Ramos (cell line): ENCODE measurements around the gene PPP1R27.
"Not testable (repeated sequence)": the region's sequence is repeated elsewhere in the genome, so short reads cannot be mapped to it uniquely, and the experiment has no call there.

Experiments
- in situ Hi-C: fragments of 300-500 bp; cut with MboI; formaldehyde crosslinking; loops from one replicate; pipeline ENCODE4 v1.14.3; 2022; ENCODE audit warnings: low sequenced_read_pairs; ENCODE audit not compliant: unreplicated experiment

PPP1R27 gene

GRCh38 chr17:81842725-81843504, 8.1 kb upstream of the PPP1R27 start:
- in situ Hi-C loops = no loop called here

DNA sequence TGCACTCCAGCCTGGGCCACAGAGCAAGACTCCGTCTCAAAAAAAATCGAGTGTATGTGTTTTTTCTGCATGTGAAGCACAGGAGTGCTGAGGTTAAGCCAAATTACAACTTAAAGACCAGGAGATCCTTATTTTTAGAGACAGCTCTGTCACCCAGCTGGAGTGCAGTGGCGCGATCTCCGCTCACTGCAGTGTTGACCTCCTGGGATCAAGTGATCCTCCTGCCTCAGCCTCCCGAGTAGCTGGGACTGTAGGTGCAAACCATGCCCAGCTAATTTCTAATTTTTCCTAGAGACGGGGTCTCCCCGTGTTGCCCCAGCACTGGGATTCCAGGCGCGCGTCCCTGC, 7.5 kb upstream of the PPP1R27 start:
- in situ Hi-C loops = no loop called here

- in situ Hi-C loops = no loop called here
Observed at GRCh38 chr17:81841866-81842265, 7.0 kb upstream of the PPP1R27 start.

DNA sequence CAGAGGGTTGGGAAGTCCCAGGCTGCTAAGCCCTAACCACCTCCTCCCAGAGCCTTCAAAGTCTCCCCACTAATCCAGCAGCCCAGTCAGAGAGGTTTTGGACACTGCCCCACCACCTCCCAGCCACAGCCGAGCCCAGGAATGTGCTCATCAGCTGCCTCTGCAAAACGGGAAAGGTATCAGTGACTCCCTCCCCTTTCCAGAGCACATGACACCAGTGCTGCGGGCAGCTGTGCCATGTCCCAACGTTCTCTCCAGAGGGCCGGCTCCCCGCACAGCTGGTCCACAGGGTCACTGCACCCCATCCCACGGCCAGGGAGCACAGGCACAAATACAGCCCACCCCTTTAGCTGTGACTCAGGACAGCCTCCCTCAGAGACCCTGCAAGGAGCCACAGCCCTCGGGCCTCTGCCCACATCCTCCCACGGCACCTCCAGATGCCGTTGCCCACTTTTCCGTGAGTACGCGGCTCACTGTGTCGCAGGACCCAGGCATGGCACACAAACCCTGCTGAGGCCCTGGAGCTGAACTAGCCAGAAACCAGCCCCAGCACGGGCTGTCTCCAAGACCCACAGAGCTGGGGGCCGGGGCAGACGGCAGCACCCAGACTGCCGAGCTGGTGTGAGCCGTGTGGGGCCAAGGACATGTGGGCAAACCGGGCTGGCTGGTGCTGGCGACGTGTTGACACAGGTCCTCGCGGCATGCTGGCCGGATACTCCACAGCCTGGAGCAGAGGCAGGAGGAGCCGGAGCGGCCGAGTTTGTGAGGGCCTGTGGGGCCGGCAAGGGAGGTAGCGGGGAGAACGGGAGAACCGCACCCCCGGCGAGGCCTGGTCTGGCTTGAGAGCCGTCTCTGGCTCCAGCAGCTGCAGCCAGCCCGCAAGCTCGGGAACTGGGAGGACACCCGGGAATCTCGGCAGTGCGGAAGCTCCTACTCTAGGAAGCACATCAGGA, 6.3 kb upstream of the PPP1R27 start:
- in situ Hi-C loops = no loop called here

GRCh38 chr17:81840059-81840458, 5.2 kb upstream of the PPP1R27 start:
- in situ Hi-C loops = not testable (repeated sequence)

DNA sequence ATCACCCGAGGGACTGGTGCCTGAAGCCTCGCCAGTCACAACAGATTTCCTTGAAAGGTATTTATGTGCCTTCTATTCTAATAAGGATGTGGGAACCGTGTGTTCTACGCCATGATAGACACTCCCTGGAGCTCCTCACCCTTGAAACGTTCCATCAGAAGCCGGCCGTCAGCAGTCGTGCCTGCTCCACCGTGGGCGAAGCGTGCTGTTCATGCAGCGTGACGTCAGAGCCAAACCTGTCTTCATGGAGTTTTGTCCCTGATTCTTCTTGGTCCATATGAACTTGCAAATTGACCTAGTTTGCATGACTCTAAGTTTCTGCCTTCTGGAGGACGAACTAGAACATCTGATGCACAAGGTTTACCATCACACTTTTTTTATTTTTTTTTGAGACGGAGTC, 4.5 kb upstream of the PPP1R27 start:
- in situ Hi-C loops = no loop called here

GRCh38 chr17:81838753-81839255, 4.0 kb upstream of the PPP1R27 start:
- in situ Hi-C loops = no loop called here

GRCh38 chr17:81837641-81838040, 2.8 kb upstream of the PPP1R27 start:
- in situ Hi-C loops = no loop called here

GRCh38 chr17:81833921-81834830, 674 bp downstream of the PPP1R27 start:
- in situ Hi-C loops = no loop called here

DNA sequence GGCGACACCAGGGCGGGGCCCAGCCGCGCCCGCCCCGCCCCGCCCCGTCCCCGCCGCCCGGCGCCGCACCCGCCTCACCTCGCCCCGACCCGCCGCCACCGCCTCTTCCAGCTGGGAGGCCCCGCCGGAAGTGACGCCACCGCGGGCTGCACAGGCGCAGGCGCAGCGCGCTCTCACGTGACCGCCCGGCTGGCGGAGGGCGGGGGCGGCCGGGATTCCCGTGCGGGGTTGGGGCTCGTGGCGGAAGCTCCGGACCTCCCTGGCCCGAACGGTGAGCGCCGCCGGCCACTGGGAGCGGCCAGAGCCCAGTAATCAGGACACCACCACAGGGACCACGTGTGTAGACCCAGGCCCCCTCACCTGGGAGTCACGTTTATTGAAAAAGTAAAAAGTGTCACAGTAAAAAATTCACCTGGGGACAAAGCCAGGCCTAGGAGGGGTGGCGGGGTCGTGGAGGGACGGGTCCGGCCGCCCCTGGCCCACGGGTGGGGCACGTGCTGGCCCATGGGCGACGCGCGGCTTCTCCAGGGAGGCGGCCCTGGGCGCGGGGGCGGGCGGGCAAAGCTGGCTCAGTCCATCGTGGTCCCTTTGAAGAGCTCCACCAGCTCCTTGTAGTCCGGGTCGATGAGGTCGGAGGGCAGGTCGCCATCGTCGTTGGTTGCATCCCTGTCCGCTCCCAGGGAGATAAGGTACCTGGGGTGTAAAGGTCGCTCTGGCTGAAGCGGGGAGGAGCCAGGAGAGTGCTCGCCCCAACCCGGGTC, 1.5 kb downstream of the PPP1R27 start, which contains the start of gene MCRIP1:
MCRIP1 (minus strand) TSS at position 132 of the 761 bp plus-strand sequence. CDS start 8,785 bp downstream, outside the sequence.
- in situ Hi-C loops = no loop called here

- in situ Hi-C loops = no loop called here
Observed at GRCh38 chr17:81832608-81833159, 2.2 kb downstream of the PPP1R27 start.

DNA sequence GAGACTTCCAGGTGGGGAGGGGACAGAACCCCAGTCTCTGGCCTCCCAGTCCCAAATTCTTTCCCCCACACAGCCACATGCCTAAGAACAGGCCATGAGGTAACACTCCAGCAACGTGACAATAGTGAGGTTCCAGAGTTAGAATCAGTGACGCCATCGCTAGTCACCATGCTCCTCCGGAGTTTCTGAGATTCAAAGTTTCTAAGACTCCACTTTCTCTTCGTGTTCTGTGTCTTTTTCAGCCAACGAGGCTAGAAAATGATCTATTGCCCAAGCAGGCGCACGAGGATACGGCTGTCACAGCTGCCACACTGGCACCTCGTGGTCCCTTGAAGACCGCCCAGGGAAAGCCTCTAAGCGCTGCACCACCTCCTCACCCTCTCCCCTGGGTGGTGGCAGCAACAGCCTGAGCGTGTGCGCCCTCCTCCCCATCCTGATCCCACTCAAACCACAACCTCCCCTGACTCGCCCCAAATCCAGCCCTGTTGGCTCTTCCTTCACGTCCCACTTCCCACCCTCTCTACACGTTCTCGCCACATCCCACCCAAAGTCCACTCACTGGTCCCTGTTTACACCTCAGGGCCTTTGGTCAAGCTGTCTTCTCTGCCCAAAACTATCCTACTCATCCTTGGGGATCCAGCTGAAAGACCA, 2.8 kb downstream of the PPP1R27 start:
- in situ Hi-C loops = no loop called here

DNA sequence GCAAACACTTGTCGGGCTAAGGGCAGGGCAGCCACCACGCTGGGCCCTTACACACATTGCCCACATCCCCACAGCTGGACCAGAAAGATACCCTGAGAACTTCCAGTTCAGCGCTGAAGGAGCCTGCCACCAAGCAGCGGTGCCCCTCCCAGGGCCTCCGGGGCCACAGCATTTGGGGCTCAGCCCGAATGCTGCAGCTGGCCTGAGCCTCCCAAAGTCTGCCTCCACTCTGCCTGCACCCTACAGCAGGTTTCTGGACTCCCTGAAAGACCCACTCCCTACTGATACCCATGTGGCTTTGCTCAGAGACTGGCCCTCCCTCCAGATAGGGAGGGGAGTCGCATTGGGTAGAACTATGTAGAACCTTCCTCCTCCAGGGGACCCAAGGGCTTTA, 3.3 kb downstream of the PPP1R27 start:
- in situ Hi-C loops = no loop called here

- in situ Hi-C loops = no loop called here
Observed at GRCh38 chr17:81829858-81830257, 5.0 kb downstream of the PPP1R27 start.

GRCh38 chr17:81828656-81829055, 6.2 kb downstream of the PPP1R27 start:
- in situ Hi-C loops = no loop called here

- in situ Hi-C loops = no loop called here
Observed at GRCh38 chr17:81825841-81826466, 8.9 kb downstream of the PPP1R27 start.

DNA sequence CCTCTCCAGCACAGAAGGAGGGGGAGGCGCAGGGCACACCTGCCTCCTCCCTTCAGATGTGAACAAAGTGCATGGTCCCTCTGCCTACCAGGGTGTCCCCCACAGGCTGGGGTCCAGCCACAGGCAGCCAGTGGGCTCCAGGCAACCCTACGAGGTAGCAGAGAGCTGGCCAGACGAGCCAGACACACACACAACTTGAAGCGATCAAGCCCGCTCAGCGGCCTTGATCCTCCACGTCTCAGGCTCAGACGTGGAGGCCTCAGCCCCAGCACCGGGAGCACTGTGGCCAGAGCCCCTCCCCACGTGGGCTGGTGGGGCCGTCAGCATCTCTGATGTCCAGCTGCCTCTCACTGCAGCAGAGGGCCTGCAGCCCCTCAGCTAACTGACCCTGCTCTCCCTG, 10.3 kb downstream of the PPP1R27 start:
- in situ Hi-C loops = no loop called here
